DND-41 (cell line): ENCODE results near the gene COQ8B.

ENCODE experiments used
- CTCF ChIP-seq: IDR thresholded peaks from 2 replicates; pipeline ENCODE4 v1.5.1; 2012; ENCODE audit warnings: borderline replicate concordance, low read length, moderate library complexity, mild to moderate bottlenecking; ENCODE audit not compliant: poor library complexity, severe bottlenecking; ENCODE audit errors: extremely low read depth
- EZH2 ChIP-seq: IDR thresholded peaks from 3 replicates; pipeline ENCODE4 v1.6.1; 2012; ENCODE audit warnings: borderline replicate concordance, low read depth, mild to moderate bottlenecking, moderate library complexity, low read length, inconsistent platforms; ENCODE audit not compliant: severe bottlenecking

- TF ChIP-seq CTCF (no peak), EZH2 (no peak)
Measured at GRCh38 chr19:40752257-40752781, 35.6 kb upstream of the COQ8B start.
